Peyer's patch (tissue), 4 donors: ENCODE results near the gene TARM1.

Experiments
- CTCF ChIP-seq, 6 experiments: fragments of 450-650 bp in 4 of 6; fragments of 200-600 bp in 2 of 6; sonication (generic) in 1 of 6; IDR thresholded peaks; one replicate each; pipeline ENCODE4 v1.5.1; 2017 to 2019; ENCODE audit warnings: antibody characterized with exemption in 6 of 6, mild to moderate bottlenecking in 3 of 6, moderate library complexity in 1 of 6
- POLR2A ChIP-seq, 2 donors: fragments of 450-650 bp; IDR thresholded peaks; one replicate each; pipeline ENCODE4 v1.5.1; 2017; ENCODE audit warnings: antibody characterized with exemption in 2 of 2, mild to moderate bottlenecking in 2 of 2, moderate library complexity in 2 of 2

DNA sequence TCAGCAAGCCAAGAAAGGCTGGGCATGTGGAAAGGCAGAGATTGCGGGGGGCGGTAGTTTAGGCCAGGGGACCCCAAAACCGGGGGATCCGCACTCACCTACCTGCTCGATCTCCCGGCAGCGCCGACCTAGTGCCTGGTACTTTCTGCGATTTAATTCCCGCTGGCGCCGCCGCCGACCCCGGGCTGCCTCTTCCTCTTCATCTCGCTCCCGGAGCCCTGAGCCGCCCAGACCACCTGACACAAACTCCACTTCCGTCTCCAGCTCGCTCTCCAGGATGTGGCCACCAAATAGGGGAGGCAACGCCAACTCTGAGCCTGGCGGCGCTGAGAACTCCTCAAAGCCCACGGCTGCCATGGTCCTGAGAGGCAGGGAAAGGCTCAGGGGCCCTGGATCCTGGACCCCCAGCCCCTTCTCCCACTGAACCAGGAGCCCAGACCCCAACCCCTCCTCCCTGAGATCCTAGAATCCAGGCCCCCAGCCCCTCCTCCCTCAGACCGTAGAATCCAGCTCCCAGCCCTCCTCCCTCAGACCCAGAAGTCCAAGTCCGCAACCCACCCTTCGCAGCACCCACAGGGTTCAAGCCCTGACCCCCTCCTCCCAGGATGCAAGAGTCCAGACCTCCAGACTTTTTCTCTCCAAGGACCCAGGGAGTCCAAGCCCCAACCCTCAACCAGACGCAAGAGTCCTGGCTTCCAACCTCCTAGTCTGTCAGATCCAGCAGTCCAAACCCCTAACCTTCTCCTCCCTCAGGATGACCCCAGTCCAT, 33.4 kb upstream of the TARM1 start:
- TF ChIP-seq CTCF (IDR thresholded peaks at IDR 0.05), result no peak
- TF ChIP-seq POLR2A (IDR thresholded peaks at IDR 0.05), result no peak
